ENCODE data around the gene FOXL3. TPM values are rescaled to one million over a fixed set of nuclear protein-coding genes. Genes with fewer than 3 reads are reported as not detected.

The FOXL3 gene
- total RNA-seq, 1 donor from 2014 or later: not detected

GRCh38 chr7:298375-298702, 8.4 kb downstream of the FOXL3 start:
- DNase-seq: no peak
- intact Hi-C loops (cut with micrococcal nuclease): no loop called here
- TF ChIP-seq CTCF (IDR thresholded peaks at IDR 0.05; ENCODE audit: borderline replicate concordance): no peak
- H3K27ac ChIP-seq (replicated peaks): no peak overlapping the region
- H3K27me3 ChIP-seq (ENCODE audit: low read depth): peaks cover 54% of the 10 kb centered on the region
- H3K36me3 ChIP-seq: no peaks in the 10 kb centered on the region
- no peak overlapping the region for H3K4me3 ChIP-seq
- H3K4me1 ChIP-seq: no peaks in the 10 kb centered on the region
- no peaks in the 10 kb centered on the region for H3K9me3 ChIP-seq (replicated peaks)

GRCh38 chr7:298743-299142, 8.8 kb downstream of the FOXL3 start:
- no peaks in the 10 kb centered on the region for H3K4me1 ChIP-seq
- H3K27ac ChIP-seq (replicated peaks): no peak overlapping the region
- TF ChIP-seq CTCF (IDR thresholded peaks at IDR 0.05; ENCODE audit: borderline replicate concordance): no peak
- no peaks in the 10 kb centered on the region for H3K36me3 ChIP-seq
- H3K4me3 ChIP-seq: no peak overlapping the region
- intact Hi-C loops (cut with micrococcal nuclease): no loop called here
- no peak for DNase-seq
- H3K27me3 ChIP-seq (ENCODE audit: low read depth): peaks cover 50% of the 10 kb centered on the region
- no peaks in the 10 kb centered on the region for H3K9me3 ChIP-seq (replicated peaks)

GRCh38 chr7:299169-299568, 9.2 kb downstream of the FOXL3 start:
- Histone ChIP-seq H3K27ac (replicated peaks) (no peak overlapping the region), H3K4me3 (no peak overlapping the region), H3K4me1 (no peaks in the 10 kb centered on the region), H3K36me3 (no peaks in the 10 kb centered on the region), H3K27me3 (ENCODE audit: low read depth) (peaks cover 46% of the 10 kb centered on the region), H3K9me3 (replicated peaks) (no peaks in the 10 kb centered on the region)
- DNase-seq: no peak
- intact Hi-C loops (cut with micrococcal nuclease): no loop called here
- no peak for TF ChIP-seq CTCF (IDR thresholded peaks at IDR 0.05; ENCODE audit: borderline replicate concordance)

- Histone ChIP-seq H3K27me3 (ENCODE audit: low read depth) (peaks cover 41% of the 10 kb centered on the region), H3K36me3 (no peaks in the 10 kb centered on the region), H3K27ac (replicated peaks) (no peak overlapping the region), H3K4me1 (no peaks in the 10 kb centered on the region), H3K4me3 (no peak overlapping the region), H3K9me3 (replicated peaks) (no peaks in the 10 kb centered on the region)
- DNase-seq: no peak
- TF ChIP-seq CTCF (IDR thresholded peaks at IDR 0.05; ENCODE audit: borderline replicate concordance): no peak
- intact Hi-C loops (cut with micrococcal nuclease): no loop called here
Observed at GRCh38 chr7:299628-300027, 9.7 kb downstream of the FOXL3 start.

- H3K36me3 ChIP-seq: no peaks in the 10 kb centered on the region
- no peak for TF ChIP-seq CTCF (IDR thresholded peaks at IDR 0.05; ENCODE audit: borderline replicate concordance)
- H3K27me3 ChIP-seq (ENCODE audit: low read depth): peaks cover 37% of the 10 kb centered on the region
- H3K9me3 ChIP-seq (replicated peaks): no peaks in the 10 kb centered on the region
- H3K4me1 ChIP-seq: no peaks in the 10 kb centered on the region
- H3K4me3 ChIP-seq: no peak overlapping the region
- H3K27ac ChIP-seq (replicated peaks): no peak overlapping the region
- intact Hi-C loops (cut with micrococcal nuclease): no loop called here
- no peak for DNase-seq
Observed at GRCh38 chr7:300048-300447, 10.1 kb downstream of the FOXL3 start.

Measured in left ventricle myocardium inferior (tissue), 1 donor.